Measurements from ENCODE around the gene ATG4C.

Gene ATG4C

GRCh38 chr1:62900566-62900965, 116.6 kb downstream of the ATG4C start:
- no peak for DNase-seq (ENCODE audit: low read depth, low spot score)
- no peak overlapping the region for H3K27ac ChIP-seq

GRCh38 chr1:62901650-62902049, 117.7 kb downstream of the ATG4C start:
- no peak overlapping the region for H3K27ac ChIP-seq
- DNase-seq (ENCODE audit: low read depth, low spot score), result no peak

GRCh38 chr1:62903522-62903921, 119.6 kb downstream of the ATG4C start:
- no peak for DNase-seq (ENCODE audit: low read depth, low spot score)
- H3K27ac ChIP-seq, result no peak overlapping the region

GRCh38 chr1:62903982-62904855, 120.3 kb downstream of the ATG4C start:
- H3K27ac ChIP-seq, result no peak overlapping the region
- no peak for DNase-seq (ENCODE audit: low read depth, low spot score)

GRCh38 chr1:62904856-62905225, 120.9 kb downstream of the ATG4C start:
- DNase-seq (ENCODE audit: low read depth, low spot score), result no peak
- H3K27ac ChIP-seq, result no peak overlapping the region

- no peak overlapping the region for H3K27ac ChIP-seq
These were observed 121.4 kb downstream of the ATG4C start for GRCh38 chr1:62905309-62905708.

GRCh38 chr1:62905872-62906271, 121.9 kb downstream of the ATG4C start:
- H3K27ac ChIP-seq, result no peak overlapping the region
- DNase-seq (ENCODE audit: low read depth, low spot score), result no peak

More at GRCh38 chr1:62905309-62905708, 121.4 kb downstream of the ATG4C start:
- no peak for DNase-seq (ENCODE audit: low read depth, low spot score)

- no peak overlapping the region for H3K27ac ChIP-seq
- DNase-seq (ENCODE audit: low read depth, low spot score), result no peak
These were observed 122.5 kb downstream of the ATG4C start for GRCh38 chr1:62906428-62906886.

- no peak overlapping the region for H3K27ac ChIP-seq
- no peak for DNase-seq (ENCODE audit: low read depth, low spot score)
These were observed 124.3 kb downstream of the ATG4C start for GRCh38 chr1:62908168-62908695.

- DNase-seq (ENCODE audit: low read depth, low spot score), result no peak
- no peak overlapping the region for H3K27ac ChIP-seq
These were observed 128.2 kb downstream of the ATG4C start for GRCh38 chr1:62912028-62912638.

Measured in epithelial cell of prostate (primary cell).